Measurements from ENCODE around the gene PEX10.
A peak's percentile ranks its signal among the peaks of the same experiment; 100 is the strongest.

Gene PEX10

GRCh38 chr1:2404142-2404889 is 8.0 kb downstream of the PEX10 start:
- no peak for DNase-seq (ENCODE audit: low read depth)

GRCh38 chr1:2403273-2403672 is 9.1 kb downstream of the PEX10 start:
- no peak for DNase-seq (ENCODE audit: low read depth)

- DNase-seq (ENCODE audit: low read depth) = no peak
Observed at GRCh38 chr1:2402420-2402819, 9.9 kb downstream of the PEX10 start.

- no peak for DNase-seq (ENCODE audit: low read depth)
Observed at GRCh38 chr1:2400950-2401649, 11.3 kb downstream of the PEX10 start.

- no peak for DNase-seq (ENCODE audit: low read depth)
Observed at GRCh38 chr1:2400576-2400909, 11.8 kb downstream of the PEX10 start.

- DNase-seq (ENCODE audit: low read depth) = no peak
Observed at GRCh38 chr1:2399890-2400575, 12.3 kb downstream of the PEX10 start.

- DNase-seq (ENCODE audit: low read depth) = no peak
Observed at GRCh38 chr1:2398871-2399270, 13.5 kb downstream of the PEX10 start.

GRCh38 chr1:2397007-2397679 is 15.2 kb downstream of the PEX10 start:
- no peak for DNase-seq (ENCODE audit: low read depth)

- DNase-seq (ENCODE audit: low read depth) = no peak
Observed at GRCh38 chr1:2396476-2396875, 15.9 kb downstream of the PEX10 start.

GRCh38 chr1:2396059-2396458 is 16.3 kb downstream of the PEX10 start:
- DNase-seq (ENCODE audit: low read depth) = no peak

- no peak for DNase-seq (ENCODE audit: low read depth)
Observed at GRCh38 chr1:2395245-2395644, 17.1 kb downstream of the PEX10 start.

- no peak for DNase-seq (ENCODE audit: low read depth)
Observed at GRCh38 chr1:2394761-2395160, 17.6 kb downstream of the PEX10 start.

GRCh38 chr1:2394220-2394619 is 18.1 kb downstream of the PEX10 start:
- no peak for DNase-seq (ENCODE audit: low read depth)

GRCh38 chr1:2393471-2393877 is 18.9 kb downstream of the PEX10 start:
- DNase-seq (ENCODE audit: low read depth) = no peak

GRCh38 chr1:2392686-2393085 is 19.7 kb downstream of the PEX10 start:
- DNase-seq (ENCODE audit: low read depth) = no peak

GRCh38 chr1:2391931-2392509 is 20.3 kb downstream of the PEX10 start:
- DNase-seq (ENCODE audit: low read depth) = no peak

- peak; percentile 99 for DNase-seq (ENCODE audit: low read depth)
Observed at GRCh38 chr1:2391041-2391930, 21.1 kb downstream of the PEX10 start, which contains the start of the genes MORN1 and RER1. Gene MORN1, minus strand, starts transcription at chr1:2391554. Its CDS starts 21 bp downstream, at chr1:2391533. Gene RER1, plus strand, starts transcription at chr1:2391841. Its CDS starts 3,950 bp downstream, at chr1:2395791.

GRCh38 chr1:2389644-2390043 is 22.7 kb downstream of the PEX10 start:
- no peak for DNase-seq (ENCODE audit: low read depth)

GRCh38 chr1:2388004-2388913 is 24.1 kb downstream of the PEX10 start:
- DNase-seq (ENCODE audit: low read depth) = no peak
